ENCODE data around the gene TAL1.

- TF ChIP-seq CTCF (conservative IDR thresholded peaks at IDR 0.05; ENCODE audit: low read length) (no peak), EZH2phosphoT487 (IDR thresholded peaks at IDR 0.05; ENCODE audit: borderline replicate concordance) (no peak)
Observed at GRCh38 chr1:47207803-47208373, 24.1 kb downstream of the TAL1 start.
